ENCODE measurements around the gene VWA3A. TPM values are rescaled to one million over a fixed set of nuclear protein-coding genes. Genes with fewer than 3 reads are reported as not detected.

The VWA3A gene
- total and polyA plus RNA-seq, 2 experiments from 2014 or later: 0.45 TPM; not detected in 1

DNA sequence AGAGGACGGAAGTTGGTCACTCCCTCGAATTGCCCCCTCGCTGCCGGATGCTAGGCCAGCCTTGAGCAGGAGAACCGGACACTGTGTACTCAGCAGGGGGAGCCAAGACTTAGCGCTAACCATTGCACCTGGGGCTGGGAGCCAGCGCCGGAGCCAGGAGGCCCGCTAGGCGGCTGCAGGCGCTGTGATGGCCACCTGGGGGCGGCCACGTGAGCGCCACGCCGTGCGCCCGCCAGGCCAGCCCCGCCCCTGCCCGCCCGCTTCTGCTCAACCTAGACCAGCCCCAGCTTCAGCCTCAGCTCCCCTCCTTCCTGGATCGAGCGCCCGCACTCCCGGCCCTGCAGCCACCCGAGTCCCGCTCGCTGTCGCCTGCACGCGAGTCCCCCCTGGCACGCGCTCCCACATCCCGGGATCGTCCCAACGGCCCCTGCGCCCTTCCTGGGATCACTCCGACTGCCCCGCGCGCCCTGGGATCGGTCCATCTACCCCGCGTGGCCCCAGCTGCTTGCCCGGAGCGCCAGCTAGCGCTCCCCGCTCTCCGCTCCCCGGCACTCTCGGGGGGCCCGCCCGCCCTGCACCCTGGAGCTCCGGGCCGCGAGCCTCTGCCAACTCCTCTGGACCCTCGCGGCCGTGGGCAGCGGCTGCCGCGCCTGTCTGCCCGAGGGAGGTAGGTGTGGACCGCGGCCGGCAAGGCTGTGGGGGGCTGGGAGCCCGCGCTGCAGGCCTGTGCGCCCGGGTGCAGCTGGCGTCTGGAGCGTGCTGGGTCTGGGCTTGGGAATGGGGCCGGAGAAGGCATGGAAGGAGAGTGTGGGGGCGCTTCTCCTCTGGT lies 113.9 kb downstream of the VWA3A start, which contains the start of gene EEF2K:
EEF2K (plus strand) TSS at position 266 of the 829 bp plus-strand sequence. CDS start 19,452 bp downstream, outside the sequence.
- Histone ChIP-seq H3F3A (replicated peaks; ENCODE audit: low read depth) (peaks cover 22% of the 10 kb centered on the region), H3K4me3 (peak within 1 kb of the TSS; percentile 96), H3K4me1 (ENCODE audit: insufficient read depth) (peaks cover 24% of the 10 kb centered on the region), H3K27me3 (ENCODE audit: insufficient read depth) (no peaks in the 10 kb centered on the region), H3K4me2 (peak within 1 kb of the TSS; percentile 96), H2AFZ (peak within 1 kb of the TSS; percentile 84), H3K79me2 (replicated peaks; ENCODE audit: insufficient read depth) (peaks cover 47% of the 10 kb centered on the region), H3K36me3 (ENCODE audit: insufficient read depth) (no peaks in the 10 kb centered on the region), H3K27ac (ENCODE audit: low read depth) (peak within 1 kb of the TSS; percentile 57; the same call in 1 of the 2 replicates), H4K20me1 (replicated peaks; ENCODE audit: insufficient read depth) (peaks cover 13% of the 10 kb centered on the region), H3K9me2 (ENCODE audit: insufficient read depth) (no peaks in the 10 kb centered on the region)
- H3K27me3 Mint-ChIP-seq (ENCODE audit: insufficient read depth, low read depth, poor library complexity): peaks cover 21% of the 10 kb centered on the region
- ATAC-seq (peak; percentile 87), DNase-seq (ENCODE audit: low spot score) (peak; percentile 97)
- H3K36me3 Mint-ChIP-seq (ENCODE audit: low read depth): peaks cover 15% of the 10 kb centered on the region
- peaks cover 4% of the 10 kb centered on the region; the same call in 2 of the 3 replicates for H3K9me3 Mint-ChIP-seq
- H3K27ac Mint-ChIP-seq: peak within 1 kb of the TSS; percentile 85; the same call in 1 of the 2 replicates
- H3K4me1 Mint-ChIP-seq: peaks cover 12% of the 10 kb centered on the region
- TF ChIP-seq, protein P1, sequence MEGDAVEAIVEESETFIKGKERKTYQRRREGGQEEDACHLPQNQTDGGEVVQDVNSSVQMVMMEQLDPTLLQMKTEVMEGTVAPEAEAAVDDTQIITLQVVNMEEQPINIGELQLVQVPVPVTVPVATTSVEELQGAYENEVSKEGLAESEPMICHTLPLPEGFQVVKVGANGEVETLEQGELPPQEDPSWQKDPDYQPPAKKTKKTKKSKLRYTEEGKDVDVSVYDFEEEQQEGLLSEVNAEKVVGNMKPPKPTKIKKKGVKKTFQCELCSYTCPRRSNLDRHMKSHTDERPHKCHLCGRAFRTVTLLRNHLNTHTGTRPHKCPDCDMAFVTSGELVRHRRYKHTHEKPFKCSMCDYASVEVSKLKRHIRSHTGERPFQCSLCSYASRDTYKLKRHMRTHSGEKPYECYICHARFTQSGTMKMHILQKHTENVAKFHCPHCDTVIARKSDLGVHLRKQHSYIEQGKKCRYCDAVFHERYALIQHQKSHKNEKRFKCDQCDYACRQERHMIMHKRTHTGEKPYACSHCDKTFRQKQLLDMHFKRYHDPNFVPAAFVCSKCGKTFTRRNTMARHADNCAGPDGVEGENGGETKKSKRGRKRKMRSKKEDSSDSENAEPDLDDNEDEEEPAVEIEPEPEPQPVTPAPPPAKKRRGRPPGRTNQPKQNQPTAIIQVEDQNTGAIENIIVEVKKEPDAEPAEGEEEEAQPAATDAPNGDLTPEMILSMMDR (conservative IDR thresholded peaks at IDR 0.05; ENCODE audit: low read depth in 2 of 2): peak; percentile 48 to 80
- peak; percentile 64; the same call in 1 of the 2 replicates for TF ChIP-seq POLR2AphosphoS5 (IDR thresholded peaks at IDR 0.05; ENCODE audit: low read depth)
- no peak for TF ChIP-seq ZNF114 (CRISPR knock-in tag; IDR thresholded peaks at IDR 0.05)
- no peak for TF ChIP-seq CREB1 (CRISPR knock-in tag; IDR thresholded peaks at IDR 0.05; ENCODE audit: low read depth)
- H3K4me3 Mint-ChIP-seq: peak within 1 kb of the TSS; percentile 89

Other genes starting within 250 kb of the VWA3A start
- gene NPIPB4, start 234.8 kb upstream of the VWA3A start, total RNA-seq (2014; rRNA removed; shearing (Covaris generic)): 52.9 and 77.6 TPM in 2 replicates
- 42.4 and 49.2 TPM in 2 replicates for gene NPIPB4, start 234.8 kb upstream of the VWA3A start, polyA plus RNA-seq (2016; fragmentation: Nextera tagmentation; extraction: Ambion mirVana)
- 122 and 135 TPM in 2 replicates for gene UQCRC2, start 139.2 kb upstream of the VWA3A start, total RNA-seq (2014; rRNA removed; shearing (Covaris generic))
- 78.2 and 88.0 TPM in 2 replicates for gene UQCRC2, start 139.2 kb upstream of the VWA3A start, polyA plus RNA-seq (2016; fragmentation: Nextera tagmentation; extraction: Ambion mirVana)
- not detected in 2 replicates for gene PDZD9, start 91.4 kb upstream of the VWA3A start, total RNA-seq (2014; rRNA removed; shearing (Covaris generic))
- gene PDZD9, start 91.4 kb upstream of the VWA3A start, polyA plus RNA-seq (2016; fragmentation: Nextera tagmentation; extraction: Ambion mirVana): 0.19 and 0.35 TPM in 2 replicates
- gene MOSMO, start 84.4 kb upstream of the VWA3A start, total RNA-seq (2014; rRNA removed; shearing (Covaris generic)): 16.4 and 19.2 TPM in 2 replicates
- gene MOSMO, start 84.4 kb upstream of the VWA3A start, polyA plus RNA-seq (2016; fragmentation: Nextera tagmentation; extraction: Ambion mirVana): 8.7 and 9.1 TPM in 2 replicates
- 0.08 TPM in 1 of 2 replicates, not detected in the other for gene SDR42E2, start 70.0 kb downstream of the VWA3A start, total RNA-seq (2014; rRNA removed; shearing (Covaris generic))
- 0.15 and 0.26 TPM in 2 replicates for gene SDR42E2, start 70.0 kb downstream of the VWA3A start, polyA plus RNA-seq (2016; fragmentation: Nextera tagmentation; extraction: Ambion mirVana)
- gene EEF2K, start 113.7 kb downstream of the VWA3A start, total RNA-seq (2014; rRNA removed; shearing (Covaris generic)): 23.9 and 26.8 TPM in 2 replicates
- gene EEF2K, start 113.7 kb downstream of the VWA3A start, polyA plus RNA-seq (2016; fragmentation: Nextera tagmentation; extraction: Ambion mirVana): 5.4 and 5.7 TPM in 2 replicates
- gene POLR3E, start 204.9 kb downstream of the VWA3A start, total RNA-seq (2014; rRNA removed; shearing (Covaris generic)): 109 and 141 TPM in 2 replicates
- gene POLR3E, start 204.9 kb downstream of the VWA3A start, polyA plus RNA-seq (2016; fragmentation: Nextera tagmentation; extraction: Ambion mirVana): 62.7 and 64.4 TPM in 2 replicates